ENCODE measurements around the gene GOLPH3. TPM values are rescaled to one million over a fixed set of nuclear protein-coding genes. Genes with fewer than 3 reads are reported as not detected.

Gene GOLPH3
- total RNA-seq, 1 experiment from 2014 or later: 98.7 TPM

- H4K5ac ChIP-seq (ENCODE audit: insufficient read length, low read depth, low read length): no peak overlapping the region
- H2BK12ac ChIP-seq (ENCODE audit: insufficient read length, low read depth, low read length): no peak overlapping the region
- H2BK120ac ChIP-seq (ENCODE audit: low read depth, low read length, poor library complexity, severe bottlenecking): no peak overlapping the region
- peaks cover 3 to 4% of the 10 kb centered on the region in 2 experiments for H3K4me1 Mint-ChIP-seq
- no peak for TF ChIP-seq CTCF (conservative IDR thresholded peaks at IDR 0.05)
- H3K23me2 ChIP-seq (ENCODE audit: insufficient read length, low read depth, low read length, poor library complexity, severe bottlenecking): no peaks in the 10 kb centered on the region
- no peaks in the 10 kb centered on the region for H3K27me3 ChIP-seq (ENCODE audit: insufficient read depth, low read length)
- no peak overlapping the region for H2BK15ac ChIP-seq (ENCODE audit: low read depth, low read length)
- H3K4me1 ChIP-seq (ENCODE audit: insufficient read depth, low read length): no peaks in the 10 kb centered on the region
- no peak overlapping the region for H3K27ac Mint-ChIP-seq
- no peaks in the 10 kb centered on the region for H3K9me3 ChIP-seq (ENCODE audit: control insufficient read depth, low read depth, low read length)
- no peak overlapping the region for H2AK5ac ChIP-seq (ENCODE audit: insufficient read length, low read length)
- peaks cover 42 to 57% (median 54%) of the 10 kb centered on the region in 3 experiments; a peak in 6 of 7 replicates for H3K36me3 Mint-ChIP-seq (ENCODE audit: insufficient read depth in 1 of 3, low read depth in 3 of 3)
- no peak overlapping the region for H3T11ph ChIP-seq (ENCODE audit: low read length)
- H3K14ac ChIP-seq (ENCODE audit: insufficient read depth, low read length): no peak overlapping the region
- peaks cover 49% of the 10 kb centered on the region; the same call in 1 of the 2 replicates for H3K79me2 ChIP-seq (ENCODE audit: insufficient read depth, low read length)
- no CpG with 5 or more reads among the region's 3 CpGs for WGBS (ENCODE audit: extremely low coverage, insufficient read length, low lambda C conversion rate)
- H3K4me3 Mint-ChIP-seq: no peak overlapping the region
- no peak overlapping the region for H3K18ac ChIP-seq (ENCODE audit: insufficient read length, low read depth, low read length)
- H2AFZ ChIP-seq (ENCODE audit: low read length): no peak overlapping the region
- no peak for DNase-seq
- H3K4ac ChIP-seq (ENCODE audit: low read depth, low read length): no peak overlapping the region
- peaks cover 3% of the 10 kb centered on the region for H3K79me1 ChIP-seq (ENCODE audit: insufficient read depth, low read depth, low read length, poor library complexity, severe bottlenecking)
- H2BK20ac ChIP-seq (ENCODE audit: low read depth, low read length, poor library complexity, severe bottlenecking): no peak overlapping the region
- H3K56ac ChIP-seq (ENCODE audit: insufficient read length, low read depth, low read length): no peak overlapping the region
- no peak overlapping the region for H2BK5ac ChIP-seq (ENCODE audit: insufficient read length, low read length)
- H3K23ac ChIP-seq (ENCODE audit: insufficient read length, low read depth, low read length): no peak overlapping the region
- H4K20me1 ChIP-seq (ENCODE audit: control insufficient read depth, insufficient read depth, insufficient read length): no peaks in the 10 kb centered on the region
- H3K9me3 Mint-ChIP-seq: 0 out of 5 replicates have a peak, but pooled peaks cover 0 to 4% of the 10 kb centered on the region in 2 experiments
- no peak overlapping the region for H3K4me2 ChIP-seq (ENCODE audit: insufficient read depth, insufficient read length, low read length)
- no peak overlapping the region for H3K9ac ChIP-seq (ENCODE audit: extremely low read depth, insufficient read length, low read length)
- H3K27ac ChIP-seq (ENCODE audit: insufficient read length, low read depth, low read length): no peak overlapping the region
- no peaks in the 10 kb centered on the region for H3K27me3 Mint-ChIP-seq (ENCODE audit: low read depth)
- H4K91ac ChIP-seq (ENCODE audit: insufficient read length, low read depth, low read length): no peak overlapping the region
- no peak overlapping the region for H4K8ac ChIP-seq (replicated peaks; ENCODE audit: insufficient read length, low read depth, low read length)
Observed at GRCh38 chr5:32165597-32165996, 8.5 kb downstream of the GOLPH3 start.

Measured in H9 (cell line).